ENCODE data around the gene KIAA1614.
"Not testable (repeated sequence)": the region's sequence is repeated elsewhere in the genome, so short reads cannot be mapped to it uniquely, and the experiment has no call there.

KIAA1614 gene

DNA sequence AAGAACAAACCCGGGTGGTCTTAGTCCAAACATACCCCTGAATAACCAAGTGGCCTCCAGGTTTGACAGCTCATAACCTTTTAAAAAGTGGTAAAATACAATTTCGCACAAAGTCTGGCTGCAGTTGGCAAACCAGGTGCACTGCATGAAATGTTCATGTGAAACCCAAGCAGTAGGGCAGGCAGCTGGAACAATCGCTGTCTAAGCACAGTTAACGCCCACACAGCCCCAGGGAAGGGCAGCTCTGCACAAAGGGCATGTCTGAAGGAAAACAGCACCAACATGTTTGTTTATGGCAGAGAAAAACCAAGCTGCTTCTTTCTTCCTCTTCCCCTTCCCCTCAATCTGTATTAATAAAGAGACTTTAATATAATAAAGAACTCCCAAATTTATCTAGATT is 49.5 kb downstream of the KIAA1614 start:
- TF ChIP-seq, protein P1, sequence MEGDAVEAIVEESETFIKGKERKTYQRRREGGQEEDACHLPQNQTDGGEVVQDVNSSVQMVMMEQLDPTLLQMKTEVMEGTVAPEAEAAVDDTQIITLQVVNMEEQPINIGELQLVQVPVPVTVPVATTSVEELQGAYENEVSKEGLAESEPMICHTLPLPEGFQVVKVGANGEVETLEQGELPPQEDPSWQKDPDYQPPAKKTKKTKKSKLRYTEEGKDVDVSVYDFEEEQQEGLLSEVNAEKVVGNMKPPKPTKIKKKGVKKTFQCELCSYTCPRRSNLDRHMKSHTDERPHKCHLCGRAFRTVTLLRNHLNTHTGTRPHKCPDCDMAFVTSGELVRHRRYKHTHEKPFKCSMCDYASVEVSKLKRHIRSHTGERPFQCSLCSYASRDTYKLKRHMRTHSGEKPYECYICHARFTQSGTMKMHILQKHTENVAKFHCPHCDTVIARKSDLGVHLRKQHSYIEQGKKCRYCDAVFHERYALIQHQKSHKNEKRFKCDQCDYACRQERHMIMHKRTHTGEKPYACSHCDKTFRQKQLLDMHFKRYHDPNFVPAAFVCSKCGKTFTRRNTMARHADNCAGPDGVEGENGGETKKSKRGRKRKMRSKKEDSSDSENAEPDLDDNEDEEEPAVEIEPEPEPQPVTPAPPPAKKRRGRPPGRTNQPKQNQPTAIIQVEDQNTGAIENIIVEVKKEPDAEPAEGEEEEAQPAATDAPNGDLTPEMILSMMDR (IDR thresholded peaks at IDR 0.05; ENCODE audit: control insufficient read depth, extremely low read depth, insufficient read depth), result no peak
- DNase-seq (ENCODE audit: low read depth), result no peak
- no peak overlapping the region for H3K4me3 ChIP-seq (ENCODE audit: low read depth, low read length)

DNA sequence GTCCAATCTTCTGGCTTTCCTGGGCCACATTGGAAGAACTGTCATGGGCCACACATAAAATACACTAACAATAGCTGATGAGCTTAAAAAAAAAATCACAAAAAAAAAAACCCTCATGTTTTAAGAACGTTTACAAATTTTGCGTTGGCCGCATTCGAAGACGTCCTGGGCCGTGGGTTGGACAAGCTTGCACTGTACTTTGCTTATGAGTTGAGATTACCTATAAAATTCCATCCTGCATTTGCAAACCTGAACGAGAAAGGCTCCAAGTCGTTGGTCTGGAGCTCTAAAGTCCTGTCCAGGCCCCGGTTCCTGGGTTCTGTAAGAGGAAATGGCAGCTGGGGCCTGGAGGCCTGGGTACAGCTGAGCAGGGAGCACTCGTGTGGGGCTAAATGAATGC is 51.4 kb downstream of the KIAA1614 start:
- TF ChIP-seq, protein P1 (IDR thresholded peaks at IDR 0.05; ENCODE audit: control insufficient read depth, extremely low read depth, insufficient read depth), result no peak
- DNase-seq (ENCODE audit: low read depth), result no peak
- no peak overlapping the region for H3K4me3 ChIP-seq (ENCODE audit: low read depth, low read length)

DNA sequence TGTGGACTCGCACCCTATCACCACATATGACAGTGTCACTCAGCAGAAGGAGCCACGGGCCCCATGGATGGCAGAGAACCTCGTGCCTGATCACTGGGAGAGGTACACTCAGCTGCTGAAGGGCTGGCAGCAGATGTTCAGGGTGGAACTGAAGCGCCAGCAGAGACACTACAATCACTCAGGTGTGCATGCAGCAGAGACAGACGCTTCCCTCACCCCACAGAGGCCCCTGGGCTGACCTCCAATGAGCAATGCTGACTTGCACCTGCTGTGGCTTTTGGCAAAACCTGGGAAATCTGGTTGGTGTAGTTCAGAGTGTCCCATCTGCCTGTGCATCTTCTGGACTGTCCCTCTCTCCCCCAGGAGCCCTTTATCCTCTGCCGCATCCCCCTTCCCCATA is 51.9 kb downstream of the KIAA1614 start:
- no peak for DNase-seq (ENCODE audit: low read depth)
- no peak overlapping the region for H3K4me3 ChIP-seq (ENCODE audit: low read depth, low read length)
- TF ChIP-seq, protein P1 (IDR thresholded peaks at IDR 0.05; ENCODE audit: control insufficient read depth, extremely low read depth, insufficient read depth), result no peak

DNA sequence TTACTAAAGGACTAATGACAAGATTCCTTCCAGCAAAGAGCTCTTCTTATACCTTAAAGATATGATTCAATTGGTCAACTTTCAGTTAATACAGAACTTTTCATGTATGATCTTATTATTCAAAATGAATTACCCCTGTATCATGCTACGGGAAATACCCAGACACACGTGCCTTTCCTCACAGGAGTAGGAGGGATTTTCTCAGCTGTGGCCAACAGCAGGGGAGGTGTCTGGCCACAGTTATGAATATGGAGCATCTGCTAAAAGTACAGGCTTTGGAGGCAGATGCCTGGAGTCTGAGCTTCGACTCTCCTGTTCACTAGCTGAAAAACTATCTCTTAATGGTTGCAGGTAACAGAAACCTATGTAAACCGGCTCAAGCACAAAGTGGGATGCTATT is 53.6 kb downstream of the KIAA1614 start:
- H3K4me3 ChIP-seq (ENCODE audit: low read depth, low read length), result no peak overlapping the region
- no peak for DNase-seq (ENCODE audit: low read depth)
- TF ChIP-seq, protein P1 (IDR thresholded peaks at IDR 0.05; ENCODE audit: control insufficient read depth, extremely low read depth, insufficient read depth), result no peak

DNA sequence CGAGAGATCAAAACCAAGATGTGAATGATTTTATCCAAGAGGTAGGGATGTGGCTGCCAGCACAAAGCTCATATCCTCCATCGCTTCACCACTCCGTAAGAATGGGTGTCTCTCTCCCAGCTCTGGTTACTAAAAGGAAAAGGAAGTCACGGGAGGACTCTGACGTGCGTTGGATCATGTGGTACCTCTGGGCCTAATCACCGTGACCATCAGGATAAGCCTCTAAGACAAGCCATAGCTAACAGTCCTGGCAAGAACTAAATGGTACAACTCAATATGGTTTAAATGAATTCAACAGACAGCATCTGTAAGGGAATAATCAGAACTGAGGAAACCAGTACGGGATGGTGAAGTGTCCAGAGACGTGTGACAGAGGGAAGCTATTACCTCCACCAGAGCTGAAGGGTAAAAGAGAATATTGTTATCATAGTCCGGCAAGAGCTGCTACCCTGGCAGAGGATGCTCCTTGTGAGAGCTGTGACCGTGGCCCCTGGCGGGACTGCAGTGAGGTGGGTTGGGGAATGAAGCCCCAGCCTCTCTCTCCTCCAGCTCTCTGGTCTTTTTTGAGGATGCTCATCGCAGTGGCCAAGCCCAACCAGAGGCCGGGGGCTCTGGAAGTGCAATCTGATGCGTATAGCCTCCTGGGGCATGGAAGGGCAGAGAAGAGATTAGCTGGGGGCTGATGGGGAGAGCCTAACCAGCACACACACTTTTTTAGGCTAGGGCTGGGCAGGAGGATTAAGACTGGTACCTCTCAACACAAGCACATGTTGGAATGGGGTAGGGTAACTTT is 54.2 kb downstream of the KIAA1614 start:
- TF ChIP-seq, protein P1 (IDR thresholded peaks at IDR 0.05; ENCODE audit: control insufficient read depth, extremely low read depth, insufficient read depth), result no peak
- no peak for DNase-seq (ENCODE audit: low read depth)
- H3K4me3 ChIP-seq (ENCODE audit: low read depth, low read length), result no peak overlapping the region

DNA sequence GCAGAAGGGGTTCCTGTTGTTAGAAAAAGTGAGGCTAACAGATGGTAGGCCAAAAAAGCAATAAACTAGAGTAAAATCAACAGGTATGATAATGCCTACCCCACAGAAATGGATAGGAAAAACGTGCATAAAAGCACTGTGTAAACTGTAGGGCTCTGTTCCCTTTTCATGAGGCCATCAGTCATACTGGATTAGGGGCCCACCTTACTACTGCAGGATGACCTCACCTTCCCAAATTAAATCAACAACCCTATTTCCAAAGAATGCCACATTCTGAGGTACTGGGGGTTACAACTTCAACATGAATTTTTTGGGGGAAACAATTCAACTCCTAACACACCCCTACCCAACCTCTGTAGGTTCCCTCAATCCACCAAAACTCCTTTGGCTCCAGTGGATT is 54.9 kb downstream of the KIAA1614 start:
- no peak overlapping the region for H3K4me3 ChIP-seq (ENCODE audit: low read depth, low read length)
- TF ChIP-seq, protein P1 (IDR thresholded peaks at IDR 0.05; ENCODE audit: control insufficient read depth, extremely low read depth, insufficient read depth), result no peak
- no peak for DNase-seq (ENCODE audit: low read depth)

DNA sequence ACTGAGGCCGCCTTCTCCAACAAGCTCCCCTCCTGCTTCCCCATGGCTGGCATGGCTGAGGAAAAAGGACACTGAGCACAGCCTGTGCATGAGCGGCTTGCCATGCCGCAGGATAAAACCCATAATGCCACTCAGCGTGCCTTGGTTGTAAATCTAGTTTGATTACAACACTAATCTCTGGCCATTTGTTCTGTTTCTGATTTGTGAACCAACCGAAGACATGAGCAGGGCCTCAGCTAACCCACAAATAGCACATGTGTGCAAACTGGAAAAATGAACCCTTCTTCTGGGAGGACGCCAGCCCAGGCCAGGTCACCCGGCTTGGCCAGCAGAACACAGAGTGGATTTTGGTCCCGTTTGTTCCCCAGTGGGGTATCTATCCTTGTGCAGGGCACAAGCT is 56.1 kb downstream of the KIAA1614 start:
- not testable (repeated sequence) for H3K4me3 ChIP-seq (ENCODE audit: low read depth, low read length); DNase-seq (ENCODE audit: low read depth)

All from LNCaP clone FGC (cell line).